Fibroblast of skin of right quadriceps (primary cell): ENCODE measurements around the gene MAML1.
A peak's percentile ranks its signal among the peaks of the same experiment; 100 is the strongest.
"Not testable (repeated sequence)": the region's sequence is repeated elsewhere in the genome, so short reads cannot be mapped to it uniquely, and the experiment has no call there.

ENCODE experiments used
- DNase-seq: peaks from one replicate; pipeline ENCODE4 v3.0.0-alpha.2; 2013

The MAML1 gene, protein sequence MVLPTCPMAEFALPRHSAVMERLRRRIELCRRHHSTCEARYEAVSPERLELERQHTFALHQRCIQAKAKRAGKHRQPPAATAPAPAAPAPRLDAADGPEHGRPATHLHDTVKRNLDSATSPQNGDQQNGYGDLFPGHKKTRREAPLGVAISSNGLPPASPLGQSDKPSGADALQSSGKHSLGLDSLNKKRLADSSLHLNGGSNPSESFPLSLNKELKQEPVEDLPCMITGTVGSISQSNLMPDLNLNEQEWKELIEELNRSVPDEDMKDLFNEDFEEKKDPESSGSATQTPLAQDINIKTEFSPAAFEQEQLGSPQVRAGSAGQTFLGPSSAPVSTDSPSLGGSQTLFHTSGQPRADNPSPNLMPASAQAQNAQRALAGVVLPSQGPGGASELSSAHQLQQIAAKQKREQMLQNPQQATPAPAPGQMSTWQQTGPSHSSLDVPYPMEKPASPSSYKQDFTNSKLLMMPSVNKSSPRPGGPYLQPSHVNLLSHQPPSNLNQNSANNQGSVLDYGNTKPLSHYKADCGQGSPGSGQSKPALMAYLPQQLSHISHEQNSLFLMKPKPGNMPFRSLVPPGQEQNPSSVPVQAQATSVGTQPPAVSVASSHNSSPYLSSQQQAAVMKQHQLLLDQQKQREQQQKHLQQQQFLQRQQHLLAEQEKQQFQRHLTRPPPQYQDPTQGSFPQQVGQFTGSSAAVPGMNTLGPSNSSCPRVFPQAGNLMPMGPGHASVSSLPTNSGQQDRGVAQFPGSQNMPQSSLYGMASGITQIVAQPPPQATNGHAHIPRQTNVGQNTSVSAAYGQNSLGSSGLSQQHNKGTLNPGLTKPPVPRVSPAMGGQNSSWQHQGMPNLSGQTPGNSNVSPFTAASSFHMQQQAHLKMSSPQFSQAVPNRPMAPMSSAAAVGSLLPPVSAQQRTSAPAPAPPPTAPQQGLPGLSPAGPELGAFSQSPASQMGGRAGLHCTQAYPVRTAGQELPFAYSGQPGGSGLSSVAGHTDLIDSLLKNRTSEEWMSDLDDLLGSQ

GRCh38 chr5:179732412-179732917 is at the start of gene MAML1:
MAML1 (plus strand) TSS chr5:179732822; CDS start chr5:179733113, 291 bp downstream.
- peak; percentile 100 for DNase-seq

GRCh38 chr5:179689212-179689611 is 43.4 kb upstream of the MAML1 start:
- not testable (repeated sequence) for DNase-seq

DNA sequence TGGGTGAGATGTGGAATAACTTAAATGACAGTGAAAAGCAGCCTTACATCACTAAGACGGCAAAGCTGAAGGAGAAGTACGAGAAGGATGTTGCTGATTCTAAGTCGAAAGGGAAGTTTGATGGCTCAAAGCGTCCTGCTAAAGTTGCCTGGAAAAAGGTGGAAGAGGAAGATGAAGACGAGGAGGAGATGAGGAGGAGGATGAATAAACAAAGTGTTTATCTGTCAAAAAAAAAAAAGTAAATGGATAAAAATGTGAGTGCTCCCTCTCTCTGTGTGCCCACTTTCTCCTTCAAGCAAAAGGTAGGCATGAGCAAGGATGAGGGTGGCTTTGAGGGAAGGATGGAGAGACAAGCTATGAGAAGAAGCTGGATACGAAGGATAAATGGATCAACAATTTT is 38.1 kb upstream of the MAML1 start:
- no peak for DNase-seq

GRCh38 chr5:179696603-179697002 is 36.0 kb upstream of the MAML1 start:
- no peak for DNase-seq

DNA sequence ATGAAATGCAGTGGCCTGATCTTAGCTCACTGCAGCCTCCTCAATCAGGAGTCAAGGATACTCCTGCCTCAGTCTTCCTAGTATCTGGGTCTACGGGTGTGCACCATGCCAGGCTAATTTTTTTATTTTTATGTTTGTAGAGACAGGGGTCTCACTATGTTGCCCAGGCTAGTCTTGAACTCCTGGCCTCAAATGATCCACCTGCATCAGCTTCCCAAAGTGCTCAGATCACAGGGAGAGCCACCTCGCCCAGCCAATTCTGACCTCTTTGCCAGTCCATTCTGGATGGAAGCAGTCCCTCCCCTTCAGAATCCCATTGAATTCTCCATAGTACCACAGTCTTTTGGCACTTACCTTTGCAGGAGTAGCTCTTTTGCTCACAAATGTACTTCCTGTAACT is 35.5 kb upstream of the MAML1 start:
- DNase-seq: no peak

- not testable (repeated sequence) for DNase-seq
Observed at GRCh38 chr5:179697543-179697942, 35.1 kb upstream of the MAML1 start.

DNA sequence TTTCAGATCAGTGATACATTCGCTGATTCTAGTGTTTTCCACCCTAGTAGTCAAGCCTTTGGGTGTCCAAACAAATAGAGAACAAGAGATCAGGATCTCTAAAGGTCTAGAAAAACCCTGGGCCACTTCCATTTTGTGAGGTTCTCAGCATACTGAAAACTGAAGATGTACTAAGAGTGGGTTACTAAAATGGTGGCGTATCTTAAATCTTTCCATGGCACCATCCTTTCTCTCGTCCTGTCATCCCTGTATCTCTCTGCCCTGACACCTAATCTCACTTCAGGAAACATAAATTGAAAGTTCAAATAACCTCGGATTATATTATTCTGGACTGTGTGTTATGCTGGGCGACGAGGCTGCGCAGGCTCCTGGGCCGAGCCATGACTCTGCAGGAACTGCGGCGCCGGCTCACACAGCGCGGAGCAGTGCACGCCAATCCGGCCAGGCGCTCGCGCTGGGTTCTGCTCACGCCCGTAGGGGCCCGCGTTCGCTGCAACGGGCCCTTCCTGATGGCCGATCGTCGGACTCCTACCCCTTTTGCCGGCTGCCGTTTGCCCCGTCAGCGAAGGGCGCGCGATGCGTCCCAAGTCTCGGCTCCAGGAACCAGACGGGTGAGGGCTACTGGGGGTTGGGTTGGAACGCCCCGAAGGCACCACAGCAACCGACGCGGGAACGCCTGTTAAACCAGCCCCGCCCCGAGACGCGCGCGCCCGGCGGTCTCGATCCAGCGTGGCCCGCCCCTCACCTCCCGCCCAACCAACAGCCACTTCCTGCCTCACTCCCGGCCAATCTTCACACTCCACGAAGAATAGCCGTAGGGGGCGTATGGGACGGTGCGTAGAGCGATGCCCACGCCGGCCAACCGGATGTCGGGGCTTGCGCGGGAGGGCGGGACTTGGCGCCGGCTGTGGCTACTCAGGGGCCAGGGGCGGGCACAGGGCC is 34.4 kb upstream of the MAML1 start:
- DNase-seq: peak; percentile 100

GRCh38 chr5:179698935-179699615 is 33.5 kb upstream of the MAML1 start, which contains the start of gene CANX:
CANX (plus strand) TSS chr5:179698967; CDS start chr5:179705682, 6,715 bp downstream.
- DNase-seq: no peak

- DNase-seq: peak; percentile 19
Observed at GRCh38 chr5:179699616-179700237, 32.9 kb upstream of the MAML1 start.

GRCh38 chr5:179700401-179700918 is 32.2 kb upstream of the MAML1 start:
- DNase-seq: no peak

DNA sequence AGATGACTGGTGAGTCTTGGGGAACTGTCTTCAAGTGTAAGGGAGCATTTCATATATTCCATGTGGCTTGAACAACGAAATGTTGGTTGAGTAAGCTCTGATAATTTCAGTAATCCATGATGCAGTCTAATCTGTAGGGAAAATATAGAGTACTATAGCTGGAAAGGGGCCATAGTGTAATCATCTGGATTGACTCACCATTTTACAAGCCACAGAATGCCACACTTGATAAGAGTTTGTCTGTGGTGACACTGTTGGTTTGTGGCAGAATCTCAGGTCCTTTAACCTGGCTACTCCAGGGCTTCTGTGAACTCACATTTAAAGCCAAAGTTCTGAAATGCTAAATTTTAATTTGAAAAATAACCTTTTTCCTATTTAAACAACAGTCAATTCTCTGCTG is 16.3 kb upstream of the MAML1 start:
- DNase-seq: no peak

- DNase-seq: no peak
Observed at GRCh38 chr5:179720222-179720621, 12.4 kb upstream of the MAML1 start.

GRCh38 chr5:179724163-179724562 is 8.5 kb upstream of the MAML1 start:
- no peak for DNase-seq

GRCh38 chr5:179727106-179727505 is 5.5 kb upstream of the MAML1 start:
- no peak for DNase-seq

- no peak for DNase-seq
Observed at GRCh38 chr5:179729303-179729702, 3.3 kb upstream of the MAML1 start.

DNA sequence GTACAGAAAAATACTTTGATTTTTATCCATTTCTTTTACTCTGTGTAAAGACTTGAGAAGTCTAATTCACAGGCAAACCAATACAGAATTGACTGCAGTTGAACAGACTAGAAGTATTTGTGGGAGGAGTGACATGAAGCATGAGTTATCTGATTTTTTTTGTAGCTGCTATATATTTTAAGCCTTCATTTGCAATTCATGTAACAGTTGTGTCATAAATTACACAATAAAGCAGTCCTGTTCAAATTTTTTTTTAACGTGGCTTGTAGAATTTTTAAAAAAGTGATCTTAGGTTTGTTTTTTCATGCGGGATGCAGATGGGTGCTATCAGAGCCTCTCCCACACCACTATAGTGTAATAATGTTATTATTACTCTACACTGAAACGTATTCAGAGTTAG is 2.9 kb upstream of the MAML1 start:
- no peak for DNase-seq

DNA sequence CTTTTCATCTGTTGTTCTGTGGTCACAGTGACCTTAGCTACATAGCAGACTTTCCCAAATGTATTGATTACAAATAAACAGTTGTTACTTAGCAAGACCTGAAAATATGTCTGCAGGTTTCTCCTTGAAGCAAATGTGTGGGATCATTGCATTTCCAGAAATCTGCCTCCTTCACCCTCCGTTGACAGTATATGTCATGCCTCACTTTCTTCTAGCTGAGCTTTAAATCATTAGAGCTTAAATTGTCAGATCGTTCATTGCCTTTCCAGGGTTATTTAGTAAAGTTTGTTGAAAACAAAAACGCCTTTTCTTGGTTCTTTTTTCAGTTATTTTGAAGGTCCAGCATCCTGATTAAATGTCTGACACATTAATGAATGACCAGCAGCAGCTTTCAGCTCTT is 2.3 kb upstream of the MAML1 start:
- DNase-seq: no peak

DNA sequence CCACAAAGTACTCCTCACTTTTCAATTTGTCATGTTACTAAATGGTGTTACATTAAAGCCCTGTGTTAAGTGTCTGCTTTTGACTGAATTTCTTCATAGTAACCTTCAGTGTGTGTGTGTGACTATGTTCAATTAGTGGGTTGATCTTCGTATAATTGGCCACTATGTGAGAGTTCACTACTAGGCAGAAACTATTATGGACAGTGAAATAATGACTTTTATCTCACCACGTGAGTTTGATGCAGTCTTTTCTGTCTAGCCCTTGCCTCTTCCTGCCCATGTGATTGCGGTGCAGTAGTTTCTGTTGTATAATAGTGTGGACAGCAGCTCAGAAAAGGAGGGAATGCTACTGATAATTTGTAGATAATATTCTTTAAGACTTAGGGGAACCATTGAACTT is 1.8 kb upstream of the MAML1 start:
- DNase-seq: no peak

DNA sequence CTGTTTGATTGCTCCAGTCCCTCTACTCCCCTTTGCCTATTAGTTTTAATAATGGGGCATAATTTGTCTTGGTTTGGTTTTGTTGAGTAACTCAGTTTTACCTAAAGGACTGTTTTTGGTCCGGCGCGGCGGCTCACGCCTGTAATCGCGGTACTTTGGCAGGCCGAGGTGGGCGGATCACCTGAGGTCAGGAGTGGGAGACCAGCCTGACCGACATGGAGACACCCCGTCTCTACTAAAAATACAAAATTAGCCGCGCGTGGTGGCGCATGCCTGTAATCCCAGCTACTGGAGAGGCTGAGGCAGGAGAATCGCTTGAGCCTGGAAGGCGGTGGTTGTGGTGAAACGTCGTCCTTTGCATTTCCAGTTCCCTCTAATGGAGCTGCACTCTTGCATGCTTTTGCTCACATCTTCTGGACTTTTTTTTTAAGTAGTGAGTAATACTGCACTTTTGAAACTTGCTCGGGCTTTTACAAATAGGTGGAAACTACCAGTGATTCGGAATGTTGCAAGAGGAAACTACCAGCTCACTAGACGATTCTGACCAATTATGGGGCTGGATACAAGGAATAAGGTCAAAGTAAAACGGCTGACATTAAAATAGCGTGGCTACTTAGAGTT is 721 bp upstream of the MAML1 start:
- peak; percentile 83 for DNase-seq
